Measurements from ENCODE around the gene MATCAP1. TPM values are rescaled to one million over a fixed set of nuclear protein-coding genes. Genes with fewer than 3 reads are reported as not detected.

The MATCAP1 gene
- total and polyA plus RNA-seq, 2 of the 13 experiments (the other 11 are each of a cell fraction or from before 2014, with no cell fraction given) = 11.2 to 24.5 TPM

DNA sequence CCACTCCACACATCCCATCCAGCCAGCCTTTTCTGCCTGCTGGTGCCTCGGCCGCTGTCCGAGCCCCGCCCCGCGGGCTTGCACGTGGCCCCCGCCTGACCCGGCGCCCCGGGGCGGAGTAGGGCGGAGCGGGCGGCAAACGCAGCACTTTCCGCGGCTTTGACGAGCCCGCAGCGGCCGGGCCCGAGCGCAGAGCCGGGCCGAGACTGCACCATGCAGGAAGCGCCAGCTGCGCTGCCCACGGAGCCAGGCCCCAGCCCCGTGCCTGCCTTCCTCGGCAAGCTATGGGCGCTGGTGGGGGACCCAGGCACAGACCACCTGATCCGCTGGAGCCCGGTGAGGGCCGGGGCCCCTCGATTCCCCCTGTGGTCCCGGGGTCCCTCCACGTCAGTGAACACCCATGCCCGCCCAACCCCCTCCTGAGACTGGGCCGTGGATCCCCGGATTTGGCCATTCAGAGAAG, 19.1 kb downstream of the MATCAP1 start, which contains the start of gene HSF4 (continued):
- TF ChIP-seq ZNF274 (CRISPR knock-in tag; IDR thresholded peaks at IDR 0.05) = peak; percentile 93
- TF ChIP-seq PCBP2 (optimal IDR thresholded peaks at IDR 0.05; ENCODE audit: low read depth, low read length, poor library complexity, severe bottlenecking) = no peak
- peak; percentile 95 for TF ChIP-seq IKZF4 (CRISPR knock-in tag; IDR thresholded peaks at IDR 0.05; ENCODE audit: borderline replicate concordance, low read depth, not compliant biosample characterization)
- TF ChIP-seq, protein P1, sequence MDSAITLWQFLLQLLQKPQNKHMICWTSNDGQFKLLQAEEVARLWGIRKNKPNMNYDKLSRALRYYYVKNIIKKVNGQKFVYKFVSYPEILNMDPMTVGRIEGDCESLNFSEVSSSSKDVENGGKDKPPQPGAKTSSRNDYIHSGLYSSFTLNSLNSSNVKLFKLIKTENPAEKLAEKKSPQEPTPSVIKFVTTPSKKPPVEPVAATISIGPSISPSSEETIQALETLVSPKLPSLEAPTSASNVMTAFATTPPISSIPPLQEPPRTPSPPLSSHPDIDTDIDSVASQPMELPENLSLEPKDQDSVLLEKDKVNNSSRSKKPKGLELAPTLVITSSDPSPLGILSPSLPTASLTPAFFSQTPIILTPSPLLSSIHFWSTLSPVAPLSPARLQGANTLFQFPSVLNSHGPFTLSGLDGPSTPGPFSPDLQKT (CRISPR knock-in tag; IDR thresholded peaks at IDR 0.05; ENCODE audit: borderline replicate concordance) = 0 out of 2 replicates have a peak, but pooled peaks have one; percentile 50
- TF ChIP-seq ZNF232 (CRISPR knock-in tag; IDR thresholded peaks at IDR 0.05; ENCODE audit: borderline replicate concordance) = peak; percentile 87; the same call in 1 of the 2 replicates
- no peak for TF ChIP-seq NFIC (IDR thresholded peaks at IDR 0.05; ENCODE audit: low read length)
- peak; percentile 76; the same call in 1 of the 2 replicates for TF ChIP-seq ISL2 (CRISPR knock-in tag; IDR thresholded peaks at IDR 0.05)
- TF ChIP-seq SRF (IDR thresholded peaks at IDR 0.05; ENCODE audit: low read depth, low read length) = no peak
- TF ChIP-seq, protein P2, sequence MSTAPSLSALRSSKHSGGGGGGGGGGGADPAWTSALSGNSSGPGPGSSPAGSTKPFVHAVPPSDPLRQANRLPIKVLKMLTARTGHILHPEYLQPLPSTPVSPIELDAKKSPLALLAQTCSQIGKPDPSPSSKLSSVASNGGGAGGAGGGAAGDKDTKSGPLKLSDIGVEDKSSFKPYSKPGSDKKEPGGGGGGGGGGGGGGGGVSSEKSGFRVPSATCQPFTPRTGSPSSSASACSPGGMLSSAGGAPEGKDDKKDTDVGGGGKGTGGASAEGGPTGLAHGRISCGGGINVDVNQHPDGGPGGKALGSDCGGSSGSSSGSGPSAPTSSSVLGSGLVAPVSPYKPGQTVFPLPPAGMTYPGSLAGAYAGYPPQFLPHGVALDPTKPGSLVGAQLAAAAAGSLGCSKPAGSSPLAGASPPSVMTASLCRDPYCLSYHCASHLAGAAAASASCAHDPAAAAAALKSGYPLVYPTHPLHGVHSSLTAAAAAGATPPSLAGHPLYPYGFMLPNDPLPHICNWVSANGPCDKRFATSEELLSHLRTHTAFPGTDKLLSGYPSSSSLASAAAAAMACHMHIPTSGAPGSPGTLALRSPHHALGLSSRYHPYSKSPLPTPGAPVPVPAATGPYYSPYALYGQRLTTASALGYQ (CRISPR knock-in tag; IDR thresholded peaks at IDR 0.05) = peak; percentile 98
- TF ChIP-seq, protein P3, sequence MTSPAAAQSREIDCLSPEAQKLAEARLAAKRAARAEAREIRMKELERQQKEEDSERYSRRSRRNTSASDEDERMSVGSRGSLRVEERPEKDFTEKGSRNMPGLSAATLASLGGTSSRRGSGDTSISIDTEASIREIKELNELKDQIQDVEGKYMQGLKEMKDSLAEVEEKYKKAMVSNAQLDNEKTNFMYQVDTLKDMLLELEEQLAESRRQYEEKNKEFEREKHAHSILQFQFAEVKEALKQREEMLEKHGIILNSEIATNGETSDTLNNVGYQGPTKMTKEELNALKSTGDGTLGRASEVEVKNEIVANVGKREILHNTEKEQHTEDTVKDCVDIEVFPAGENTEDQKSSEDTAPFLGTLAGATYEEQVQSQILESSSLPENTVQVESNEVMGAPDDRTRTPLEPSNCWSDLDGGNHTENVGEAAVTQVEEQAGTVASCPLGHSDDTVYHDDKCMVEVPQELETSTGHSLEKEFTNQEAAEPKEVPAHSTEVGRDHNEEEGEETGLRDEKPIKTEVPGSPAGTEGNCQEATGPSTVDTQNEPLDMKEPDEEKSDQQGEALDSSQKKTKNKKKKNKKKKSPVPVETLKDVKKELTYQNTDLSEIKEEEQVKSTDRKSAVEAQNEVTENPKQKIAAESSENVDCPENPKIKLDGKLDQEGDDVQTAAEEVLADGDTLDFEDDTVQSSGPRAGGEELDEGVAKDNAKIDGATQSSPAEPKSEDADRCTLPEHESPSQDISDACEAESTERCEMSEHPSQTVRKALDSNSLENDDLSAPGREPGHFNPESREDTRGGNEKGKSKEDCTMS (CRISPR knock-in tag; conservative IDR thresholded peaks at IDR 0.05) = no peak
- TF ChIP-seq ZNF605 (CRISPR knock-in tag; IDR thresholded peaks at IDR 0.05) = peak; percentile 26; the same call in 1 of the 2 replicates
- TF ChIP-seq, protein P4, sequence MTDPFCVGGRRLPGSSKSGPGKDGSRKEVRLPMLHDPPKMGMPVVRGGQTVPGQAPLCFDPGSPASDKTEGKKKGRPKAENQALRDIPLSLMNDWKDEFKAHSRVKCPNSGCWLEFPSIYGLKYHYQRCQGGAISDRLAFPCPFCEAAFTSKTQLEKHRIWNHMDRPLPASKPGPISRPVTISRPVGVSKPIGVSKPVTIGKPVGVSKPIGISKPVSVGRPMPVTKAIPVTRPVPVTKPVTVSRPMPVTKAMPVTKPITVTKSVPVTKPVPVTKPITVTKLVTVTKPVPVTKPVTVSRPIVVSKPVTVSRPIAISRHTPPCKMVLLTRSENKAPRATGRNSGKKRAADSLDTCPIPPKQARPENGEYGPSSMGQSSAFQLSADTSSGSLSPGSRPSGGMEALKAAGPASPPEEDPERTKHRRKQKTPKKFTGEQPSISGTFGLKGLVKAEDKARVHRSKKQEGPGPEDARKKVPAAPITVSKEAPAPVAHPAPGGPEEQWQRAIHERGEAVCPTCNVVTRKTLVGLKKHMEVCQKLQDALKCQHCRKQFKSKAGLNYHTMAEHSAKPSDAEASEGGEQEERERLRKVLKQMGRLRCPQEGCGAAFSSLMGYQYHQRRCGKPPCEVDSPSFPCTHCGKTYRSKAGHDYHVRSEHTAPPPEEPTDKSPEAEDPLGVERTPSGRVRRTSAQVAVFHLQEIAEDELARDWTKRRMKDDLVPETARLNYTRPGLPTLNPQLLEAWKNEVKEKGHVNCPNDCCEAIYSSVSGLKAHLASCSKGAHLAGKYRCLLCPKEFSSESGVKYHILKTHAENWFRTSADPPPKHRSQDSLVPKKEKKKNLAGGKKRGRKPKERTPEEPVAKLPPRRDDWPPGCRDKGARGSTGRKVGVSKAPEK (CRISPR knock-in tag; IDR thresholded peaks at IDR 0.05; ENCODE audit: borderline replicate concordance) = no peak
- TF ChIP-seq, protein P5, sequence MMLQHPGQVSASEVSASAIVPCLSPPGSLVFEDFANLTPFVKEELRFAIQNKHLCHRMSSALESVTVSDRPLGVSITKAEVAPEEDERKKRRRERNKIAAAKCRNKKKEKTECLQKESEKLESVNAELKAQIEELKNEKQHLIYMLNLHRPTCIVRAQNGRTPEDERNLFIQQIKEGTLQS (CRISPR knock-in tag; IDR thresholded peaks at IDR 0.05) = peak; percentile 54; the same call in 1 of the 2 replicates
- peak; percentile 86 for TF ChIP-seq RARA (CRISPR knock-in tag; IDR thresholded peaks at IDR 0.05)
- TF ChIP-seq EED (CRISPR knock-in tag; IDR thresholded peaks at IDR 0.05) = no peak; the same call in 1 of the 2 replicates
- TF ChIP-seq ZKSCAN1 (IDR thresholded peaks at IDR 0.05; ENCODE audit: low read length) = no peak
- peak; percentile 75; the same call in 1 of the 2 replicates for TF ChIP-seq ARID2 (CRISPR knock-in tag; IDR thresholded peaks at IDR 0.05; ENCODE audit: borderline replicate concordance)
- TF ChIP-seq ZNF577 (CRISPR knock-in tag; IDR thresholded peaks at IDR 0.05; ENCODE audit: borderline replicate concordance, low read depth) = no peak
- peak; percentile 94 for TF ChIP-seq SPEN (CRISPR knock-in tag; IDR thresholded peaks at IDR 0.05; ENCODE audit: low read depth)
- TF ChIP-seq ZFP90 (CRISPR knock-in tag; IDR thresholded peaks at IDR 0.05; ENCODE audit: borderline replicate concordance) = peak; percentile 73; the same call in 1 of the 2 replicates
- TF ChIP-seq SKI (IDR thresholded peaks at IDR 0.05; ENCODE audit: partially characterized antibody) = no peak
- TF ChIP-seq MLLT10 (CRISPR knock-in tag; IDR thresholded peaks at IDR 0.05) = no peak

Data from HepG2 (cell line).